Neural progenitor cell (in vitro differentiated cells): ENCODE measurements around the gene MUC6.

Experiments
- EZH2 ChIP-seq: fragments of 200-600 bp; sonication (generic); IDR thresholded peaks from 2 replicates; pipeline ENCODE4 v1.6.1; 2017; ENCODE audit warnings: antibody characterized with exemption, mild to moderate bottlenecking, moderate library complexity
- TF ChIP-seq, protein P1 (sequence below): fragments of 200-600 bp; sonication (generic); IDR thresholded peaks from 2 replicates; pipeline ENCODE4 v1.5.1; 2017; ENCODE audit warnings: antibody characterized with exemption, mild to moderate bottlenecking

DNA sequence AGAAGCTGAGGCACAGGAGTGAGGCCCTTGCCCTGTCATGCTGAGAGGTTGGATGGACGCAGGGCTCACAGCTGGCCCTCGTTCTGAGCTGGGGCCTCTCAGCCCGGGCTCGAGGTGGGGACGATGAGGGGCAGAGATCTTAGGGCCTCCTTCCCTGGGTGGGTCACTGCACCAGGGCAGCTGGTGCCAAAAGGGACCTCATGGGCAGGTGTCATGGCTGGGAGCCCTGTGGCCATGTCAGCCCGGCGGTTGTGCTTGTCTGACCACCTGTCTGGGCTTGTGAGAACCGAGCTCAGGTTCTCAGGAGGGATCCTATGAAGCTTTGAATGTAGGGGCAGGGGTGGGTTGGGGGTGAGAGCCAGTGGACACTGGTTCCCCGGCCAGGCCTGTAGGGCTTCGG is 1.8 kb upstream of the MUC6 start:
- TF ChIP-seq, protein P1, sequence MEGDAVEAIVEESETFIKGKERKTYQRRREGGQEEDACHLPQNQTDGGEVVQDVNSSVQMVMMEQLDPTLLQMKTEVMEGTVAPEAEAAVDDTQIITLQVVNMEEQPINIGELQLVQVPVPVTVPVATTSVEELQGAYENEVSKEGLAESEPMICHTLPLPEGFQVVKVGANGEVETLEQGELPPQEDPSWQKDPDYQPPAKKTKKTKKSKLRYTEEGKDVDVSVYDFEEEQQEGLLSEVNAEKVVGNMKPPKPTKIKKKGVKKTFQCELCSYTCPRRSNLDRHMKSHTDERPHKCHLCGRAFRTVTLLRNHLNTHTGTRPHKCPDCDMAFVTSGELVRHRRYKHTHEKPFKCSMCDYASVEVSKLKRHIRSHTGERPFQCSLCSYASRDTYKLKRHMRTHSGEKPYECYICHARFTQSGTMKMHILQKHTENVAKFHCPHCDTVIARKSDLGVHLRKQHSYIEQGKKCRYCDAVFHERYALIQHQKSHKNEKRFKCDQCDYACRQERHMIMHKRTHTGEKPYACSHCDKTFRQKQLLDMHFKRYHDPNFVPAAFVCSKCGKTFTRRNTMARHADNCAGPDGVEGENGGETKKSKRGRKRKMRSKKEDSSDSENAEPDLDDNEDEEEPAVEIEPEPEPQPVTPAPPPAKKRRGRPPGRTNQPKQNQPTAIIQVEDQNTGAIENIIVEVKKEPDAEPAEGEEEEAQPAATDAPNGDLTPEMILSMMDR, result no peak
- no peak for TF ChIP-seq EZH2
